Activated CD8-positive, alpha-beta T cell treated with anti-CD3 and anti-CD28 coated beads for 36 hours (primary cell): ENCODE measurements around the gene RNF125. TPM values are rescaled to one million over a fixed set of nuclear protein-coding genes. Genes with fewer than 3 reads are reported as not detected.
A peak's percentile ranks its signal among the peaks of the same experiment; 100 is the strongest.
"Not testable (repeated sequence)": the region's sequence is repeated elsewhere in the genome, so short reads cannot be mapped to it uniquely, and the experiment has no call there.

Experiments used
- ATAC-seq: fragments of 200-7000 bp; cut with Tn5 transposase; one replicate; pipeline ENCODE4 v1.10.0; 2021; ENCODE audit warnings: mild to moderate bottlenecking, moderate library complexity
- CTCF ChIA-PET: fragments of 350-600 bp; sonication (Branson Sonifier 250); formaldehyde crosslinking; loops from one replicate; lab custom pipeline; 2021; ENCODE audit warnings: antibody characterized with exemption; lab: Charles Lee
- POLR2A ChIA-PET: fragments of 350-600 bp; sonication (Branson Sonifier 250); formaldehyde crosslinking; loops from one replicate; lab custom pipeline; 2021; ENCODE audit warnings: antibody characterized with exemption; lab: Charles Lee
- DNase-seq: peaks from one replicate; pipeline ENCODE4 v3.0.0-alpha.2; 2020
- H3K27ac Mint-ChIP-seq: one replicate; pipeline ENCODE4 v1.8.0; 2021; ENCODE audit warnings: mild to moderate bottlenecking, mixed read lengths
- H3K27me3 Mint-ChIP-seq: one replicate; pipeline ENCODE4 v1.8.0; 2021; ENCODE audit warnings: mixed read lengths
- H3K36me3 Mint-ChIP-seq: one replicate; pipeline ENCODE4 v1.8.0; 2021; ENCODE audit warnings: low read depth, mixed read lengths
- H3K4me1 Mint-ChIP-seq: one replicate; pipeline ENCODE4 v1.8.0; 2021; ENCODE audit warnings: low read depth, mixed read lengths
- H3K4me3 Mint-ChIP-seq: one replicate; pipeline ENCODE4 v1.8.0; 2021; ENCODE audit warnings: mild to moderate bottlenecking, moderate library complexity, mixed read lengths
- H3K9me3 Mint-ChIP-seq: one replicate; pipeline ENCODE4 v1.8.0; 2021; ENCODE audit warnings: mixed read lengths
- intact Hi-C: fragments of 100-400 bp; cut with micrococcal nuclease; formaldehyde crosslinking; loops from one replicate; pipeline ENCODE4 v1.10.0; 2022
- total RNA-seq, 2 experiments: library from RNA; stranded (reverse); gene quantifications; one replicate each; pipeline ENCODE4 v1.2.3, GENCODE V29; 2021
- TF ChIP-seq, protein P1 (sequence below): fragments of 200-600 bp; IDR thresholded peaks from one replicate; pipeline ENCODE4 v1.8.0; 2022; ENCODE audit warnings: antibody characterized with exemption, mild to moderate bottlenecking

RNF125 gene
- total RNA-seq, 2 experiments from 2014 or later: 15.3 to 19.1 TPM

GRCh38 chr18:32078845-32079244 lies 60.2 kb downstream of the RNF125 start:
- intact Hi-C loops: no loop called here
- Mint-ChIP-seq H3K27ac (no peak overlapping the region), H3K4me3 (no peak overlapping the region), H3K27me3 (no peaks in the 10 kb centered on the region), H3K9me3 (no peaks in the 10 kb centered on the region), H3K4me1 (peaks cover 14% of the 10 kb centered on the region), H3K36me3 (peaks cover 18% of the 10 kb centered on the region)
- CTCF ChIA-PET: no interaction called here
- DNase-seq (no peak), ATAC-seq (no peak)
- TF ChIP-seq, protein P1, sequence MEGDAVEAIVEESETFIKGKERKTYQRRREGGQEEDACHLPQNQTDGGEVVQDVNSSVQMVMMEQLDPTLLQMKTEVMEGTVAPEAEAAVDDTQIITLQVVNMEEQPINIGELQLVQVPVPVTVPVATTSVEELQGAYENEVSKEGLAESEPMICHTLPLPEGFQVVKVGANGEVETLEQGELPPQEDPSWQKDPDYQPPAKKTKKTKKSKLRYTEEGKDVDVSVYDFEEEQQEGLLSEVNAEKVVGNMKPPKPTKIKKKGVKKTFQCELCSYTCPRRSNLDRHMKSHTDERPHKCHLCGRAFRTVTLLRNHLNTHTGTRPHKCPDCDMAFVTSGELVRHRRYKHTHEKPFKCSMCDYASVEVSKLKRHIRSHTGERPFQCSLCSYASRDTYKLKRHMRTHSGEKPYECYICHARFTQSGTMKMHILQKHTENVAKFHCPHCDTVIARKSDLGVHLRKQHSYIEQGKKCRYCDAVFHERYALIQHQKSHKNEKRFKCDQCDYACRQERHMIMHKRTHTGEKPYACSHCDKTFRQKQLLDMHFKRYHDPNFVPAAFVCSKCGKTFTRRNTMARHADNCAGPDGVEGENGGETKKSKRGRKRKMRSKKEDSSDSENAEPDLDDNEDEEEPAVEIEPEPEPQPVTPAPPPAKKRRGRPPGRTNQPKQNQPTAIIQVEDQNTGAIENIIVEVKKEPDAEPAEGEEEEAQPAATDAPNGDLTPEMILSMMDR: no peak
- POLR2A ChIA-PET: interaction anchor here (0.7 kb wide), 1 partner anchor 10 kb away, joined by 3 read pairs; no protein-coding TSS in a partner anchor

DNA sequence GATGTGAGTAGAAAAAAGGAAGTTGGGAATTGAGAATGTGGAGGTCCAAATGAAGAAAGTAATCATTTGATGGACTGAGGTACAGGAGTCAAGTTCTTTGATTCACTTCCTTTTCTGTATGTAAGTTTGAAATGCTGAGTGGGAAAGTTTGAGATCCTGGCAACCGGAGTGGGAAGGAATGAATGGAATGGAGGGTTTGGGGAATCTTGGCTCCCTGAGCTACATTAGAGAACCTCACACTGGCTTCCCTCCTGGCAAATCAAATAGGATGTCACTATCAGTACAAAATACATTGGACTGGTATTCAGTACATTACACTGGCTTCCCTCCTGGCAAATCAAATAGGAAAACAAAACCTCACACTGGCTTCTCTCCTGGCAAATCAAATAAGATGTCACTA lies 63.3 kb downstream of the RNF125 start:
- Mint-ChIP-seq H3K9me3 (no peaks in the 10 kb centered on the region), H3K27me3 (peaks cover 1% of the 10 kb centered on the region), H3K36me3 (peaks cover 6% of the 10 kb centered on the region), H3K27ac (no peak overlapping the region), H3K4me1 (peaks cover 18% of the 10 kb centered on the region), H3K4me3 (no peak overlapping the region)
- ChIA-PET POLR2A (no interaction called here), CTCF (interaction anchor here (1.6 kb wide), 1 partner anchor 9 kb away, joined by 5 read pairs; no protein-coding TSS in a partner anchor)
- DNase-seq: no peak
- TF ChIP-seq, protein P1: no peak
- ATAC-seq: no peak
- intact Hi-C loops: no loop called here

DNA sequence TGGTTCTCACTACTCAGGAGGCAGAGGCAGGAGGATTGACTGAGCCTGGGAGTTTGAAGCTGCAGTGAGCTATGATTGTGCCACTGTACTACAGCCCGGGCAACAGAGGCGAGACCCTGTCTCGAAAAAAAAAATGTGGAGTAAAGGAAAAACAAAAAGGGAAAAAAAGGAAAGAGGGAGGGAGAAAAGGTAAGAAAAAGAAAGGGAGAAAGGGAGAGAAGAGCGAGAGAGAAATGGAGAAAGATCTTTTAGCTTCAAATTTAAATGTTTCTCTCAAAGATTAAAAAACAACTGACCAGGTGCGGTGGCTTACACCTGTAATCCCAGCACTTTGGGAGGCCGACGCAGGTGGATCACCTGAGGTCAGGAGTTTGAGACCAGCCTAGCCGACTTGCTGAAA lies 65.2 kb downstream of the RNF125 start:
- POLR2A ChIA-PET: interaction anchor here (1.1 to 2.1 kb wide), 3 partner anchors 9 to 12 kb away, joined by 3 to 9 read pairs (median 5); no protein-coding TSS in a partner anchor
- CTCF ChIA-PET: interaction anchor here (0.7 to 5.4 kb wide), 3 partner anchors 12 to 65 kb away, joined by 4 to 29 read pairs (median 15); partner anchors contain the start of gene RNF125
- peak overlapping the region; percentile 54 for H3K27ac Mint-ChIP-seq
- TF ChIP-seq, protein P1: no peak
- H3K9me3 Mint-ChIP-seq: no peaks in the 10 kb centered on the region
- H3K4me1 Mint-ChIP-seq: peaks cover 27% of the 10 kb centered on the region
- ATAC-seq (no peak), DNase-seq (no peak)
- H3K4me3 Mint-ChIP-seq: no peak overlapping the region
- peaks cover 1% of the 10 kb centered on the region for H3K27me3 Mint-ChIP-seq
- intact Hi-C loops: no loop called here
- peaks cover 6% of the 10 kb centered on the region for H3K36me3 Mint-ChIP-seq

- Mint-ChIP-seq H3K27me3 (peaks cover 1% of the 10 kb centered on the region), H3K36me3 (peaks cover 3% of the 10 kb centered on the region), H3K4me1 (peaks cover 31% of the 10 kb centered on the region), H3K27ac (no peak overlapping the region), H3K4me3 (no peak overlapping the region), H3K9me3 (no peaks in the 10 kb centered on the region)
- CTCF ChIA-PET: interaction anchor here (5.4 kb wide), 1 partner anchor 15 kb away, joined by 29 read pairs; no protein-coding TSS in a partner anchor
- intact Hi-C loops: no loop called here
- POLR2A ChIA-PET: interaction anchor here (1.0 to 4.2 kb wide), 2 partner anchors 50 to 68 kb away, joined by 3 to 29 read pairs; partner anchors contain the start of gene RNF125
- DNase-seq (no peak), ATAC-seq (no peak)
- TF ChIP-seq, protein P1: no peak
These were observed 68.3 kb downstream of the RNF125 start for GRCh38 chr18:32086881-32087280.

- not testable (repeated sequence) for H3K27me3 Mint-ChIP-seq, ATAC-seq, DNase-seq, H3K9me3 Mint-ChIP-seq
- intact Hi-C loops: loop anchor here (5.0 kb wide), 2 partner anchors 44 to 149 kb away; partner anchors contain the start of gene TRAPPC8
- Mint-ChIP-seq H3K36me3 (peaks cover 27% of the 10 kb centered on the region), H3K4me1 (peaks cover 38% of the 10 kb centered on the region), H3K4me3 (peak overlapping the region; percentile 45), H3K27ac (peak overlapping the region; percentile 46)
- ChIA-PET POLR2A (interaction anchor here (0.6 to 3.2 kb wide), 4 partner anchors 62 to 358 kb away, joined by 3 to 12 read pairs (median 3); partner anchors contain the start of gene TRAPPC8), CTCF (interaction anchor here (1.4 to 4.4 kb wide), 2 partner anchors 15 to 18 kb away, joined by 4 to 13 read pairs; no protein-coding TSS in a partner anchor)
These were observed 72.2 kb downstream of the RNF125 start for GRCh38 chr18:32090831-32091230.
